ENCODE data around the gene PIGV.

The PIGV gene

DNA sequence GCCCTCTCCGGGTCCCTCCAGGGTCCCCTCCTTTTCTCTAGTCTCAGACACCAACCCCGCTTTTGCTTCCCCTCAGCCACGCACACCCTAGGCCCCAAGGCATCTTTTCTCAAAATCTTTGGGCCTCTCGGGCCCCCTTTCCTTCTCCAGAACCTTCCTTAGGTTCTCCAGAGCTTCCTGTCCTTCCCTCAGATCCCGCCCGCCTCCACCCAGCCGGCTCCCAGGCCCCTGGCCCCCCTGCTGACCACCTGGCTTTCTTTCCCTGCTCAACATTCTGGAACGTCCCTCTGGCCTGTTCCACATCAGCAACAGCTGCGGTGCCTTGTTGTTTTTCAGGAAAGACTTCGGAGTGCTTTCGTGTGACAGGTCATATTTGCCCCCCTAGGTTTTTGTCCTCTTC, 39.9 kb downstream of the PIGV start:
- Histone ChIP-seq H3K79me2 (ENCODE audit: low read length) (peaks cover 55% of the 10 kb centered on the region), H3K4me2 (ENCODE audit: low read length) (peak overlapping the region; percentile 90), H3K27ac (ENCODE audit: low read length) (peak overlapping the region; percentile 18; the same call in 1 of the 2 replicates), H3K9me3 (ENCODE audit: insufficient read depth, low read length) (no peaks in the 10 kb centered on the region), H4K20me1 (ENCODE audit: insufficient read depth, low read length) (peaks cover 7% of the 10 kb centered on the region), H3K9ac (ENCODE audit: low read length) (peak overlapping the region; percentile 80), H3K4me1 (ENCODE audit: low read length) (peaks cover 29% of the 10 kb centered on the region), H3K36me3 (replicated peaks; ENCODE audit: low read depth, low read length) (peaks cover 21% of the 10 kb centered on the region), H3K4me3 (ENCODE audit: low read length) (peak overlapping the region; percentile 97), H3K27me3 (ENCODE audit: low read depth, low read length) (no peaks in the 10 kb centered on the region), H2AFZ (ENCODE audit: low read depth, low read length) (no peak overlapping the region)
- no peak for TF ChIP-seq EZH2phosphoT487 (IDR thresholded peaks at IDR 0.05; ENCODE audit: low read depth)

DNA sequence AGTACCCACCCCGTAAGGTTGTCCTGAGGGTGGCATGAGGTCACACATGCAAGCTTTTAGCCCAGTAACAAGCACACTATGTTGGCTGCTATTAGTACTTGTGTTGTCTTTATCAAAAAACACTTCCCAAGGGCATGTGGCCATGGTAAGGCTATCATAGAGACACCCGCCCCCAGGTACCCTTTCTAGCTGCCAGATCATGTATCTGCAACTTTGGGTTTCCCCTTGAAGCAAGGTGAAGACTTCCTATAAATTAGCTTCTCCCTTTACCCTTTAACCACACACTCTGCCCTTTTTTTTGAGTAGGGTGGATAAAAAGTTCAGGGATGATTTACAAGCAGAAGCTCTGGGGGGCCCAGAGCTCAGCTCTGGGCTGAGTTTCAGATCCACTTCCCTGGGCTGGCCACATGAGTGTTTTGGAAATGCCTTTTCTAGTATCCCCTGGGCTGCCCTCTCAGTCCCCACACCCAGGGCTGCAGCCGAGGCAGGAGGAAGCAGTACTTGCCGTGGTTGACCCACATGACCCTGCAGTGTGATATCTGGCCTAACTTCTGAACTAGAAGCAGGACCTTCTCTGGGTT, 40.8 kb downstream of the PIGV start:
- Histone ChIP-seq H3K27me3 (ENCODE audit: low read depth, low read length) (no peaks in the 10 kb centered on the region), H3K79me2 (ENCODE audit: low read length) (peaks cover 55% of the 10 kb centered on the region), H3K4me1 (ENCODE audit: low read length) (peaks cover 38% of the 10 kb centered on the region), H3K27ac (ENCODE audit: low read length) (peak overlapping the region; percentile 45), H3K9me3 (ENCODE audit: insufficient read depth, low read length) (no peaks in the 10 kb centered on the region), H2AFZ (ENCODE audit: low read depth, low read length) (no peak overlapping the region), H3K4me3 (ENCODE audit: low read length) (peak overlapping the region; percentile 66), H3K9ac (ENCODE audit: low read length) (peak overlapping the region; percentile 46), H3K36me3 (replicated peaks; ENCODE audit: low read depth, low read length) (peaks cover 28% of the 10 kb centered on the region), H3K4me2 (ENCODE audit: low read length) (peak overlapping the region; percentile 86), H4K20me1 (ENCODE audit: insufficient read depth, low read length) (peaks cover 7% of the 10 kb centered on the region)
- no peak for TF ChIP-seq EZH2phosphoT487 (IDR thresholded peaks at IDR 0.05; ENCODE audit: low read depth)
- TF ChIP-seq, protein P1, sequence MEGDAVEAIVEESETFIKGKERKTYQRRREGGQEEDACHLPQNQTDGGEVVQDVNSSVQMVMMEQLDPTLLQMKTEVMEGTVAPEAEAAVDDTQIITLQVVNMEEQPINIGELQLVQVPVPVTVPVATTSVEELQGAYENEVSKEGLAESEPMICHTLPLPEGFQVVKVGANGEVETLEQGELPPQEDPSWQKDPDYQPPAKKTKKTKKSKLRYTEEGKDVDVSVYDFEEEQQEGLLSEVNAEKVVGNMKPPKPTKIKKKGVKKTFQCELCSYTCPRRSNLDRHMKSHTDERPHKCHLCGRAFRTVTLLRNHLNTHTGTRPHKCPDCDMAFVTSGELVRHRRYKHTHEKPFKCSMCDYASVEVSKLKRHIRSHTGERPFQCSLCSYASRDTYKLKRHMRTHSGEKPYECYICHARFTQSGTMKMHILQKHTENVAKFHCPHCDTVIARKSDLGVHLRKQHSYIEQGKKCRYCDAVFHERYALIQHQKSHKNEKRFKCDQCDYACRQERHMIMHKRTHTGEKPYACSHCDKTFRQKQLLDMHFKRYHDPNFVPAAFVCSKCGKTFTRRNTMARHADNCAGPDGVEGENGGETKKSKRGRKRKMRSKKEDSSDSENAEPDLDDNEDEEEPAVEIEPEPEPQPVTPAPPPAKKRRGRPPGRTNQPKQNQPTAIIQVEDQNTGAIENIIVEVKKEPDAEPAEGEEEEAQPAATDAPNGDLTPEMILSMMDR (IDR thresholded peaks at IDR 0.05; ENCODE audit: low read depth, low read length): no peak

DNA sequence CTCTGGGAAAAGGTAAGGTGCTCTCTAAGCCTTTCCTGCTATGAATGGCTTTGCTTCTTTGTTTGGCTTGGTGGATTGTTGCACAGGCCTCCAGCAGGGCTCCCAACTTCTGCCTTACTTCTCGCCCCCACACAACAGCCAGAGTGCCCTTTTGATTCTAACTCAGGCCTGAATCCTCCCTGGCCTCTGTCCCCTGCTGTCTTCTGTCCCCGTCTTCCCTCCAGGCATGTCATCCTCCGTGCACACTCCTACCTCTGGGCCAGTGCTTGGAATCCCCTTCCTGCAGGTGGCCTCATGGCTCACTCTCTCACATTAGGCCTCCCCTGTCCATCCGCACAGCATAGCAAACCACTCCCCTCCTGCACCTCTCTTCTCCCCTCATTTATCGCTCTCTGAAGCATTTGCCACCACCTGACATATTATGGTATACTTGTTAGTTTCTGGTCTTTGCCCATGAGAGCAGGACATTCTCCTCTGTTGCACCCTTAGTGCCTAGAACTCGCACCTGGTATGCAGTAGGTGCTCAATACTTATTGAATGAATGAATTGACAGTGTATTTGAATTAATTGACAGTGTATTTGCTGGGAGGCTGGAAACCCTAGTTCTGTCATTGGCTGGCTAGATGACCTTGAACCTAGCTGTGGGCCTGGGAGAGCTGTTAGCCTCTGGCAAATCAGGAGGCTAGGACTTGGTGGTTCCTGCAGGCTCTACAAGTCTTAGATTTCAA, 41.6 kb downstream of the PIGV start:
- H3K36me3 ChIP-seq (replicated peaks; ENCODE audit: low read depth, low read length): peaks cover 34% of the 10 kb centered on the region
- peak overlapping the region; percentile 86; the same call in 1 of the 2 replicates for H3K4me2 ChIP-seq (ENCODE audit: low read length)
- H3K4me3 ChIP-seq (ENCODE audit: low read length): peak overlapping the region; percentile 66; the same call in 1 of the 2 replicates
- H3K27me3 ChIP-seq (ENCODE audit: low read depth, low read length): no peaks in the 10 kb centered on the region
- H3K79me2 ChIP-seq (ENCODE audit: low read length): peaks cover 55% of the 10 kb centered on the region
- H3K9me3 ChIP-seq (ENCODE audit: insufficient read depth, low read length): no peaks in the 10 kb centered on the region
- peak overlapping the region; percentile 45 for H3K27ac ChIP-seq (ENCODE audit: low read length)
- H2AFZ ChIP-seq (ENCODE audit: low read depth, low read length): no peak overlapping the region
- no peak overlapping the region for H3K9ac ChIP-seq (ENCODE audit: low read length)
- H3K4me1 ChIP-seq (ENCODE audit: low read length): peaks cover 43% of the 10 kb centered on the region
- peaks cover 7% of the 10 kb centered on the region for H4K20me1 ChIP-seq (ENCODE audit: insufficient read depth, low read length)
- TF ChIP-seq, protein P1 (IDR thresholded peaks at IDR 0.05; ENCODE audit: low read depth, low read length): no peak
- TF ChIP-seq EZH2phosphoT487 (IDR thresholded peaks at IDR 0.05; ENCODE audit: low read depth): no peak

DNA sequence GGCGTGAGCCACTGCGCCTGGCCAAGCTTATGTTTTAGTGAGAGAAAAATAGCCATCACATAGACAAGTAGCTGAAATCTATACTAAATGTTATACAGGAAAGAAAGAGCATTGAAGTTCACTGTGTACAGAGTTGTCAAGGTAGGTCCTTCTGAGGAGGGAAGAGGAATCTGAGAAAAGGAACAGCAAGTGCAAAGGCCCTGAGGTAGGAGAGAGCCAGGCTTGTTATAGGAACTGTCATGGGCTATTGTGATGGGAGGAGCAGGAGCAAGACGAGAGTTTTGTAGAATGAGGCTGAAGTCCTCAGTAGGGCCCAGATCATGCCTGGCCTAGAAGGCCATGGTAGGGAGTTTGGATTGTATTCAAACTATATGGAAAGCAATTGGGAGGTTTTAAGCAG, 43.3 kb downstream of the PIGV start:
- H3K4me1 ChIP-seq (ENCODE audit: low read length): peaks cover 39% of the 10 kb centered on the region
- peaks cover 7% of the 10 kb centered on the region for H4K20me1 ChIP-seq (ENCODE audit: insufficient read depth, low read length)
- no peak overlapping the region for H3K4me3 ChIP-seq (ENCODE audit: low read length)
- no peak overlapping the region for H3K4me2 ChIP-seq (ENCODE audit: low read length)
- TF ChIP-seq, protein P1 (IDR thresholded peaks at IDR 0.05; ENCODE audit: low read depth, low read length): no peak
- no peak for TF ChIP-seq EZH2phosphoT487 (IDR thresholded peaks at IDR 0.05; ENCODE audit: low read depth)
- peaks cover 38% of the 10 kb centered on the region for H3K36me3 ChIP-seq (replicated peaks; ENCODE audit: low read depth, low read length)
- no peak overlapping the region for H2AFZ ChIP-seq (ENCODE audit: low read depth, low read length)
- H3K79me2 ChIP-seq (ENCODE audit: low read length): peaks cover 54% of the 10 kb centered on the region
- H3K9ac ChIP-seq (ENCODE audit: low read length): no peak overlapping the region
- no peaks in the 10 kb centered on the region for H3K9me3 ChIP-seq (ENCODE audit: insufficient read depth, low read length)
- H3K27ac ChIP-seq (ENCODE audit: low read length): no peak overlapping the region
- no peaks in the 10 kb centered on the region for H3K27me3 ChIP-seq (ENCODE audit: low read depth, low read length)

All from OCI-LY3 (cell line).